Fibroblast of skin of back (primary cell): ENCODE results near the gene FRMD6.

Source experiments
- DNase-seq: peaks from one replicate; pipeline ENCODE4 v3.0.0-alpha.2; 2013

Gene FRMD6

DNA sequence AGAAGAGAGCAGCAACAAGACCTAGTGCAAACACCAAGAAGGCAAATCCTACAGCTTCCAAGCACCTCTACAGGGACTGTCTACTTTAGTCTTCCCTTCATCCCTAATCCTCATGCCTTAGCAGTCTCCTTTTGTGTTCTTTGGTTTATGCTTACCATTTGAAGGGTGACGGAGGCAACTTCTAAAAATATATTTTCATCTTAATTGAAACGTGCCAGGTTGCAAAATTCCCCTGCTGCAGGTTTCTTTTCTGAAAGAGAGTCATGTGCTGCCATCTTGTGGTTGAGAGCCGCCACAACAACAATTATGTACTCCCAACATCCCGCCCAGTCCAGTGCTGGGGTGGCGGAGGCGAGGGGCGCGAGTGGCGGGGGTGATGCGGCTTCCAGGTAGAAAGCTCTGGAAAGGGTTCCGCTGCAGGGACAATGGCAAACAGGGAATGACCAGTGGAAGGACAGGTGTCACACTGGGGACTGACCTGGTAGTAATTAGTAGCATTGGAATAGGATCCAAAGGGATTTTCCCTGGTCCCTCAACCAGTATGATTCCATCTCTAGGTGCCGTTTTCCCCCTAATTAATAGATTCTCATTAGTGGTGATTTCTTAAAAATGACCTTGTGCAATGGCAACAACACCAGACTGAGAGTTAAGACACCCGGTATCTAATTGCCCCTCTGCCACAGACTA lies 128.4 kb downstream of the FRMD6 start:
- peak; percentile 66 for DNase-seq
